GM12892 (cell line): Measurements from ENCODE around the gene NCAM1.

ENCODE experiments used
- POLR2A ChIP-seq: IDR thresholded peaks from 2 replicates; pipeline ENCODE4 v1.6.1; 2011; ENCODE audit warnings: low read depth, low read length, control low read depth
- POLR2AphosphoS5 ChIP-seq: IDR thresholded peaks from 2 replicates; pipeline ENCODE4 v1.6.1; 2011; ENCODE audit warnings: low read depth, low read length, control low read depth
- TAF1 ChIP-seq: IDR thresholded peaks from 2 replicates; pipeline ENCODE4 v1.6.1; 2011; ENCODE audit warnings: low read depth, mild to moderate bottlenecking, control low read depth, low read length, borderline replicate concordance

DNA sequence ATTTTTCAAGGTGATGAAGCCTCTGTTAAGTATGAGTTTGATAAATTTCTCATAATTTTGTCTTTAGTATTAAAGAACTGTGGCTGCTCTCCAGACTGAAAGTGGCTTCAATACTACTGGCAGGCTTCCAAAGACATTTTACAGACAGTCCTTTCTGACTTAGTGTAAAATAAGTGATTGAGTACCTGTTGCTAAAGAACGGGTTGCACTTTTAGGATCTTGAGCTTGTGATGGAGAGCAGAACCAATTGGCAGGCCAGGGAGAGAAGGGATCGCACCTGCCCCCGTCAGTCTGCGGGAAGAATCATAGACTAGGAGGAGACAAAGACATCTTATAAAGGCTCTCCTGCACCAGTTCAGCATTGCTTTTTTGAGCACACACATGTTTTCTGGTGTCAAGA, 4.4 kb downstream of the NCAM1 start:
- TF ChIP-seq POLR2AphosphoS5 (no peak), POLR2A (no peak), TAF1 (no peak)
